HT1080 (cell line): Measurements from ENCODE around the gene GNB1L. TPM values are rescaled to one million over a fixed set of nuclear protein-coding genes. Genes with fewer than 3 reads are reported as not detected.

Experiments used
- DNase-seq: peaks from one replicate; pipeline ENCODE4 v3.0.0-alpha.2; 2015; ENCODE audit warnings: low read depth
- total RNA-seq: library from RNA; depleted of rRNA; stranded (reverse); fragments of >200 nt; shearing (Covaris generic); gene quantifications from 2 replicates; pipeline ENCODE4 v1.2.3, GENCODE V29; 2014

Gene GNB1L
- total RNA-seq, 1 experiment from 2014 or later, result 10.5 TPM

DNA sequence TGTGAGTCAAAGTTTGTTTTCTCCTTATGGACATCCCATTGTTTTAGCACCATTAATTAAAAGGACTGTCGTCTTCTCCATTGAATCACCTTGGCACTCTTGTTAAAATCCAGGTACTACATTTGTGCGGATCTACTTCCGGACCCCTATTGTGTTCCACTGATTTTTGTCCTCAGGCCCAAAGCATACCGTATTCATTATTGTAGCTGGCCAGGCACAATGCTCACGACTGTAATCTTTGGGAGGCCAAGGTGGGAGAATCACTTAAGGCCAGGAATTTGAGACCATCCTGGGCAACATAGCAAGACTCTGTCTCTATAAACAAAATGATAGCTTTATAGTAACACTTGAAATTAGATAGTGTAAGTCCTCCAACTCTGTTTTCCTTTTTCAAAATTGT lies 8.9 kb upstream of the GNB1L start:
- no peak for DNase-seq

GRCh38 chr22:19862619-19863246 lies 8.1 kb upstream of the GNB1L start:
- no peak for DNase-seq

- no peak for DNase-seq
These were observed 5.3 kb upstream of the GNB1L start for GRCh38 chr22:19859861-19860510.

DNA sequence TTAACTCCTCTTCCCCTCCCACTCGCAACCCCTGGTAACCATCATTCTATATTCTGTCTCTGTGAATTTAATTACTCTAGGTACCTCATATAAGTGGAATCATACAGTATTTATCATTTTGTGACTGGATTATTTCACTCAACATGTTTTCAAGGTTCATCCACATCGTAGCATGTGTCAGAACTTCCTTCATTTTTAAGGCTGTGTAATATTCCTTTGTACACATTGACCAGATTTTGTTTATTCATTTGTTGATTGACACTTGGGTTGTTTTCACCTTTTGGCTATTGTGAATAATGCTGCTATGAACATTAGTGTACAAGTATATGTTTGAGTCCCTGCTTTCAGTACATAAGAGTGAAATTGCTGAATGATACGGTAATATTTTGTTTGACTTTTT lies 2.7 kb upstream of the GNB1L start:
- no peak for DNase-seq

DNA sequence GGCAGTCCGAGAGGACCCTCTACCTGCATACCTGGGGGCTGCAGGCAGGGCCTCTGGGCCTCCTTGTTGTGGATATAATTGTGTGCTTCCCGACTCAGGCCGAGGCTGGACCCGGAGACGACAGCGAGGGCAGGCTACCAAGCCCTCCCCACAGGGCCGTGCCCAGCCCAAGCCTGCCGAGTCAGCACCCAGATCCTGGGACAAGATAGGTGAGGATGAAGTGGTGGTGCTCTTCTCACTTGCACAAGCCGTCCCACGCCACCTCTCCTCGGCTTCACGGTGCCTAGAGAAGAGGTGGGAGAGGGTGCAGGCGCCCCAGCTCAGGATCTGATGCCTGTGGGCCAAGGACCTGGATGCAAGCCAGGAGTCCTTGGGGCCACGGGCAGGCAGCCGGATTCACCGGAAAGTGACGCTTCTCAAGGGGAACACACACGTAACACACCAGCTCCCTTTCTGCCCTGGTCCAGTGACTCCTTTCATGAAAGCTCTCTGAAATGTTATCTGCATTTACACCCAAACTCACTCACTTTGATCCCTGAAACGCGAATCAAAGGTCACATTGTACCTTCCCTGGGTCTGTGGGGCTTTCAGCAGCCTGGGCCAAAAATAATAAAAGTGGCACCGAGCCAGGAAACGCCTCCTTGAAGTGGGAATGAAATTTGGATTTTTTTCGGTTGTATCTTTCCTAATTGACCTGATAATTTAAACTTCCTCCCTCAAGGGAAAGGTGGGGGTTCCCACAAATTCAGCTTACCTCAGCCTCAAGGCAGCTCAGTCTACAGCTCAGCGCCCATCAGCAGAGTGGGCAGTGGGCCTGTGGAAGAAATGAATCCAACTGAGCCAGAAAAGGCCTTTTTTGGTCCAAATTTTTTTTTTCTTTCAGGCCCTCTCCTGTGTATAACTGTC lies 1.1 kb upstream of the GNB1L start:
- DNase-seq, result peak; percentile 69

- DNase-seq, result peak; percentile 28
These were observed 546 bp downstream of the GNB1L start for GRCh38 chr22:19853879-19854777.

DNA sequence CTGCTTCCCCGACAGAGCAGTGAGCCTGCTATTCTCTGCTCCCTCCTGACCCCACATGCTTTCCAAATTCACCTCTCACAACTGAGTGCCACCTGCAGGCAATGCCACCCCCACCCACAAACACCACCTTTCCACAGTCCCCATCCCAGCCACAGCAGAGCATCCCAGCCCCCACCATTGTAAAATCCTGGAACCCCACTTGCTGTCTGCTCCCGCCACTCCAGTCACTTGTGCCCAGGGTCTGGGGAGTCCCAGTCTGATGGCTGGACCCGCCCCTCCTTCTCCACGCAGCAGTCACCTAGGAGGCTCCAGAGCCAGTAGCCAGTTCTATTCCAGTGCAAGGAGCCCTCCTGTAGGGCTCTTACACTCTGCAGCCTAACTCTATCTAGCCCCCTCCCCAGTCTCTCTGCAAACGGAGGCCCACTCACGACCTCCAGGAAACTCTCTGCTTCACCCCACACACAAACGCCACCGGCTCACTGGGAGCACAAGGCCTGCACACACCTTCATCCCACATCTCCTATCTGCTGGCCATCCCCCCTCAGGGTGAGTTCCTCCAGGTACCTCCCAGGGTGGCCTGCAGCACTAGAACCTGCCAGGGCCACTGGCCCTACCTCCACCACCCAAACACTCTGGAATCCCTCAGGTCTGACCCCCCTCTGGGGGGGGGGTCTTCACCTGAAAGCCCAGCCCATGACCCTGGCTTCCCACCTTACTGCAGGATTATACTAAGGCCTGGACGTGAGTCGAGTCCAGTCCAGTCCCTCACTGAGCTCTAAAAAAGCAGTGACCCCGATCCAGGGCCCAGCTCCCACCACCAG lies 1.4 kb downstream of the GNB1L start:
- DNase-seq, result no peak

DNA sequence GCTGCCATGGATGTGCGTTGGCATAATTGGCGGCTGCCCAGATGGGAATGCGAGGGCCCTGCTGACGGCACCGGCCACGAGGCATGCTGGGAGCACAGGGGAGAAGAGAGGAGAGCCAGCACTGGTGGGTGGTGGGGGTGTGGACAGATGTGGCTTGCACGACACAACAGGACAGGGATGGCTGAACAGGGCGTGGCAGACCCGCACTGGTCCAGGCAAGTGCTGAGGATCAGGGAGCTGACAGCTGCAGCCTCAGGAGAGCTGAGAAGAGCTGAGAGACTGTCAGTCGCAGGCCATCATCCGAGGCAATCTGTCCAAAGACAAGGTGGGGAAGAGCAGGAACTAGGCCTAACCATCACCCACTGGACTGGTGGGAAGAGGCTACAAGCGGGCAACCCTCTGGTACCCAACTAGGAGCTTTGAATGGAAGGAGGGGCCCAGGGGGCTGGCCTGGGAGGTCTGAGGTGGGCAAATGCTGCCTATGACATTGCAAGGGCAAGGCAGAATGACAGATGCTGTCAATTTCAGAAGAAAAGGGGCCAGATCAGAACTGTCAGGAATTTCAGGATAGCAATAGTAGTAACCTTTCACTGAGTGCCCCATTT lies 2.4 kb downstream of the GNB1L start:
- DNase-seq, result no peak

- DNase-seq, result no peak
These were observed 3.1 kb downstream of the GNB1L start for GRCh38 chr22:19851291-19852176.

- no peak for DNase-seq
These were observed 3.9 kb downstream of the GNB1L start for GRCh38 chr22:19850763-19851109.

DNA sequence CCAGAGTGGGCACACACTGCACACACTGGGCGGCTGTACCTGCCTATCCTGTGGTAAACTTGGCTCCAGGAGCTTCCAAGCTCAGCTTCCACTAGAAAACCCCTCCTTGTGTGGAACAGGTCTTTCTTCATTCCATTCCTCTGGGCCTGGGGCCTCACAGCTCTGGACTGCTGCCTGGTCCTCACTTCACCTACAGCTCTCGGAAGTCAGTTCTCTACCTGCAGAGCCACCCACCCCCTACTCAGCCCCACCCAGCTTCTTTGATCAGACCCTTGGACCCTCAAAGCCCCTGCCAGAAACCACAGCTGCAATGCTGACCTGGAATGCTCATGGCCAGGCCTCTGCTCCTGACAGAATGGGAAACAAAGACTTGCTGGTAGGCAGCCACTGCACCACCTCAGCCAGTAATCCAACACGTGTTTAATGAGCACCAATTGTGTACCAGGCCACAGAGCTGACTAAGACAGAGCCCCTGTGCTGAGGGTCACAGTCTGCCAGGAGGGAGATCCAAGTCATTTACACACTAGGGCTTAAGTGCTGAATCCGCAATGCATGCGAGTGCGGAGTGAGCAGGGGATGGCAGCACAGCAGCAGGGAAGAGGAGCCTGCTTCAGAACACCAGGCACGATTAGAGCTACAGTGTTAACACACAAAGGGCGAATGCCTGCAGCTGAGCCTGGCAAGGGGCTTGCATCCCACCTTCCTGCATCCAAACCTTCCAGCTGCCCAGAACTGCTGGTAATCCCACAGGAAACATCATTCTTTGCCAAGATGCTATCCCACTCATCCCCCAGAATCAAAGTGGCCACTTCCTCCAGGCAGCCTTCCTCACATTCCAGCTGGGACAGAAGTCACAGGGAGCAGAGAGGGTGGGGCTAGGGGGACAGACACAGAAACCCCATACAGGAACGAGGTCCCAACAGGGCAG lies 4.6 kb downstream of the GNB1L start:
- no peak for DNase-seq

DNA sequence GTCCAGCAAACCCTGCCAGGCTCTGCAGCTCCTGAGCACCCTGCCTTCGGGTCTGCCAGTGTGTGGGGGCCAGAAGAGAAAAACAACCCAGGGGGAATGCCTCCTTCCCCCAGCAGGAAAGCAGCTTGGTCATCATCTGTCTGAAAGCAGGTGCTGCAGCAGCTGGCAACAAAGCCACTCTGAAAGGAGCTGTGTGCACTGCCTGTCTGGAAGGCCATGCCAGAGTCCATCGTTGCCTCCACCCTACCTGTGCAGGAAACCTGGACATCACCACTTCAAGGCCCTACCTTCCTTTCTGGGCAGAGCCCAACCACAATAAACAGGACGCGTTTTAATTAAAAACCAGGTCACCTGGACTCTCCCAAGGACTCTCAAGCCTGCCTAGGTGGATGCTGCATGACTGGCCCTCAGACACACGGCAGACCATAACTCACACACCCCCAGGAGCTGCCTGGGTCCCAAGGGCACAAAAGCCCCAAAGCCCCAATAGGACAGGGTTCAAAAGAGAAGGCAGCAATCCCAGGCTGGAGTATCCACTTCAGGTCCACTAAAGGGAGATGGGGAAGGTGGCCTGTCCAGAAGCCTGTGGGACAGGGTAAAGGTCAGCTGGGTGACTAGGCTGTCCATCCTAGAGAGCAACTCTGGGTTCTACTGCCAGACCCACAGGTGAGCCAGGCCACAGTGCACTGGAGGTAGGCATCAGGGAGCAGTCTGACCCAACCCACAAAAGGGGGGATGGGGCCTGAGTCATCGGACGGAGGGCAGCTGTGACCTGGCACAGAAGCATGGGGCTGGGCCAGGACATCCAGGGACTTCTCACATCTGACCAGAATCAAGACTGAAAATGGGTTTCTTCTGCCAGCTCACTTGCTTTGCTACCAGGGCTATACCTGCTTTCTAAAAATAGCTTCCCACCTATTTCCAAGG lies 6.1 kb downstream of the GNB1L start:
- DNase-seq, result peak; percentile 59

DNA sequence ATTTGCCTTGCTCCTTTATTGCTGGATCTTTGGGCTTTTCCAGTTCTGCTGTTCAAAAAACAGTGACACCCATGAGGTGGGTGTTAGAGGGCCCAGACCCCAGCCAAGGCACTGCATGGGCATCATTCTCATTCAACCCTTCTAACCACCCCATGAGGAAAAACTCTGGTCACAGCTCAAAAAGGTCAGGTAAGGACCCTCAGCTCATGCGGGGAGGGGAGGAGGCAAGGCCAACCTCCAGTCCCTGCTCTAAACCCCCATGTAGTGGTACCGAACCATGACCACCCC lies 7.4 kb downstream of the GNB1L start:
- DNase-seq, result no peak

GRCh38 chr22:19846620-19847344 lies 7.9 kb downstream of the GNB1L start:
- DNase-seq, result no peak

GRCh38 chr22:19845054-19845722 lies 9.5 kb downstream of the GNB1L start:
- no peak for DNase-seq
